HEK293 (cell line): Measurements from ENCODE around the gene SRC.

Source experiments
- CTCF ChIA-PET: fragments of 350-600 bp; formaldehyde crosslinking; extraction: SDS; loops from one replicate; lab custom pipeline; 2021; ENCODE audit warnings: antibody characterized with exemption; lab: Yijun Ruan, JAX
- POLR2A ChIA-PET: fragments of 300-600 bp; formaldehyde crosslinking; extraction: SDS; loops from one replicate; lab custom pipeline; 2020; ENCODE audit warnings: antibody characterized with exemption, inconsistent platforms; lab: Yijun Ruan, JAX
- H3K27ac ChIP-seq: fragments of 200-500 bp; sonication (Bioruptor generic); 2 replicates; pipeline ENCODE4 v1.5.1; 2014; ENCODE audit warnings: low read depth, low read length, control low read depth, inconsistent platforms; ENCODE audit errors: extremely low read depth
- H3K36me3 ChIP-seq, 2 experiments: fragments of 200-500 bp in 1 of 2; sonication (Bioruptor generic) in 1 of 2; 1 replicate in 1 of 2; 2 replicates in 1 of 2; pipeline ENCODE4 v1.5.1; 2014 to 2017; ENCODE audit warnings: inconsistent platforms in 2 of 2, low read length in 2 of 2; ENCODE audit not compliant: control insufficient read depth in 2 of 2, insufficient read depth in 1 of 2
- H3K4me1 ChIP-seq: fragments of 200-500 bp; sonication (Bioruptor generic); 2 replicates; pipeline ENCODE4 v1.5.1; 2014; ENCODE audit warnings: mild to moderate bottlenecking, low read length, inconsistent platforms; ENCODE audit not compliant: control insufficient read depth, insufficient read depth
- H3K4me3 ChIP-seq: 2 replicates; pipeline ENCODE4 v1.5.1; 2011; ENCODE audit warnings: low read depth, mild to moderate bottlenecking, control low read depth, low read length, moderate library complexity
- H3K9me3 ChIP-seq: fragments of 200-500 bp; sonication (Bioruptor generic); 2 replicates; pipeline ENCODE4 v1.5.1; 2014; ENCODE audit warnings: low read depth, low read length, inconsistent platforms; ENCODE audit not compliant: control insufficient read depth, insufficient read depth
- KLF16 ChIP-seq: fragments of 450-650 bp; formaldehyde crosslinking; IDR thresholded peaks from 2 replicates; pipeline ENCODE4 v1.5.1; 2017; ENCODE audit warnings: missing biosample characterization, missing genetic modification characterization
- MZF1 ChIP-seq: fragments of 450-650 bp; formaldehyde crosslinking; IDR thresholded peaks from 2 replicates; pipeline ENCODE4 v1.5.1; 2017; ENCODE audit warnings: missing biosample characterization, missing genetic modification characterization, borderline replicate concordance
- ZBTB8A ChIP-seq: fragments of 450-650 bp; formaldehyde crosslinking; IDR thresholded peaks from 2 replicates; pipeline ENCODE4 v1.5.1; 2016; ENCODE audit warnings: missing biosample characterization, missing genetic modification characterization
- ZFP69B ChIP-seq: fragments of 450-650 bp; formaldehyde crosslinking; IDR thresholded peaks from 2 replicates; pipeline ENCODE4 v1.5.1; 2016; ENCODE audit warnings: missing biosample characterization, missing genetic modification characterization
- ZNF211 ChIP-seq: fragments of 450-650 bp; formaldehyde crosslinking; IDR thresholded peaks from 2 replicates; pipeline ENCODE4 v1.5.1; 2016; ENCODE audit warnings: low read depth, missing biosample characterization, missing genetic modification characterization
- ZNF239 ChIP-seq: fragments of 450-650 bp; formaldehyde crosslinking; IDR thresholded peaks from 2 replicates; pipeline ENCODE4 v1.5.1; 2016; ENCODE audit warnings: missing biosample characterization, missing genetic modification characterization
- ZNF366 ChIP-seq: fragments of 450-650 bp; formaldehyde crosslinking; conservative IDR thresholded peaks from 2 replicates; pipeline ENCODE4 v1.5.1; 2016; ENCODE audit warnings: missing biosample characterization, missing genetic modification characterization
- ZNF501 ChIP-seq: fragments of 450-650 bp; formaldehyde crosslinking; IDR thresholded peaks from 2 replicates; pipeline ENCODE4 v1.5.1; 2016; ENCODE audit warnings: missing biosample characterization, missing genetic modification characterization
- ZNF549 ChIP-seq: fragments of 450-650 bp; IDR thresholded peaks from 2 replicates; pipeline ENCODE4 v1.5.1; 2018; ENCODE audit warnings: missing biosample characterization, missing genetic modification characterization, mild to moderate bottlenecking, inconsistent platforms, moderate library complexity
- ZNF596 ChIP-seq: fragments of 450-650 bp; IDR thresholded peaks from 2 replicates; pipeline ENCODE4 v1.5.0; 2018; ENCODE audit warnings: missing biosample characterization, mild to moderate bottlenecking, missing genetic modification characterization, moderate library complexity
- ZNF670 ChIP-seq: fragments of 450-650 bp; formaldehyde crosslinking; IDR thresholded peaks from 2 replicates; pipeline ENCODE4 v1.5.1; 2016; ENCODE audit warnings: missing biosample characterization, missing genetic modification characterization, low read depth
- ZNF707 ChIP-seq: fragments of 450-650 bp; formaldehyde crosslinking; IDR thresholded peaks from 2 replicates; pipeline ENCODE4 v1.5.1; 2016; ENCODE audit warnings: missing biosample characterization, missing genetic modification characterization
- ZNF785 ChIP-seq: fragments of 450-650 bp; formaldehyde crosslinking; IDR thresholded peaks from 2 replicates; pipeline ENCODE4 v1.5.1; 2016; ENCODE audit warnings: missing biosample characterization, missing genetic modification characterization
- ZNF791 ChIP-seq: fragments of 450-650 bp; formaldehyde crosslinking; IDR thresholded peaks from 2 replicates; pipeline ENCODE4 v1.5.1; 2016; ENCODE audit warnings: missing biosample characterization, missing genetic modification characterization
- TF ChIP-seq, protein P1 (sequence below): fragments of 450-650 bp; formaldehyde crosslinking; IDR thresholded peaks from 2 replicates; pipeline ENCODE4 v1.5.1; 2017; ENCODE audit warnings: missing biosample characterization, missing genetic modification characterization
- TF ChIP-seq, protein P2 (sequence below): fragments of 450-650 bp; formaldehyde crosslinking; IDR thresholded peaks from 2 replicates; pipeline ENCODE4 v1.5.1; 2016; ENCODE audit warnings: missing biosample characterization, missing genetic modification characterization
- TF ChIP-seq, protein P3 (sequence below): fragments of 450-650 bp; formaldehyde crosslinking; IDR thresholded peaks from 2 replicates; pipeline ENCODE4 v1.5.1; 2016; ENCODE audit warnings: missing biosample characterization, missing genetic modification characterization
- TF ChIP-seq, protein P4 (sequence below): fragments of 450-650 bp; formaldehyde crosslinking; IDR thresholded peaks from 2 replicates; pipeline ENCODE4 v1.5.0; 2017; ENCODE audit warnings: missing biosample characterization, missing genetic modification characterization, borderline replicate concordance

The SRC gene

GRCh38 chr20:37417617-37418467 lies 71.9 kb downstream of the SRC start:
- no peaks in the 10 kb centered on the region for H3K4me1 ChIP-seq
- no peak overlapping the region for H3K4me3 ChIP-seq
- ChIA-PET CTCF (no interaction called here), POLR2A (no interaction called here)
- no peaks in the 10 kb centered on the region for H3K9me3 ChIP-seq
- TF ChIP-seq, protein P1, sequence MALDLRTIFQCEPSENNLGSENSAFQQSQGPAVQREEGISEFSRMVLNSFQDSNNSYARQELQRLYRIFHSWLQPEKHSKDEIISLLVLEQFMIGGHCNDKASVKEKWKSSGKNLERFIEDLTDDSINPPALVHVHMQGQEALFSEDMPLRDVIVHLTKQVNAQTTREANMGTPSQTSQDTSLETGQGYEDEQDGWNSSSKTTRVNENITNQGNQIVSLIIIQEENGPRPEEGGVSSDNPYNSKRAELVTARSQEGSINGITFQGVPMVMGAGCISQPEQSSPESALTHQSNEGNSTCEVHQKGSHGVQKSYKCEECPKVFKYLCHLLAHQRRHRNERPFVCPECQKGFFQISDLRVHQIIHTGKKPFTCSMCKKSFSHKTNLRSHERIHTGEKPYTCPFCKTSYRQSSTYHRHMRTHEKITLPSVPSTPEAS (tag by site-specific recombination), result peak; percentile 85
- TF ChIP-seq MZF1 (no peak), KLF16 (no peak), ZNF501 (tag by site-specific recombination) (no peak), ZNF211 (tag by site-specific recombination) (no peak)
- TF ChIP-seq, protein P2, sequence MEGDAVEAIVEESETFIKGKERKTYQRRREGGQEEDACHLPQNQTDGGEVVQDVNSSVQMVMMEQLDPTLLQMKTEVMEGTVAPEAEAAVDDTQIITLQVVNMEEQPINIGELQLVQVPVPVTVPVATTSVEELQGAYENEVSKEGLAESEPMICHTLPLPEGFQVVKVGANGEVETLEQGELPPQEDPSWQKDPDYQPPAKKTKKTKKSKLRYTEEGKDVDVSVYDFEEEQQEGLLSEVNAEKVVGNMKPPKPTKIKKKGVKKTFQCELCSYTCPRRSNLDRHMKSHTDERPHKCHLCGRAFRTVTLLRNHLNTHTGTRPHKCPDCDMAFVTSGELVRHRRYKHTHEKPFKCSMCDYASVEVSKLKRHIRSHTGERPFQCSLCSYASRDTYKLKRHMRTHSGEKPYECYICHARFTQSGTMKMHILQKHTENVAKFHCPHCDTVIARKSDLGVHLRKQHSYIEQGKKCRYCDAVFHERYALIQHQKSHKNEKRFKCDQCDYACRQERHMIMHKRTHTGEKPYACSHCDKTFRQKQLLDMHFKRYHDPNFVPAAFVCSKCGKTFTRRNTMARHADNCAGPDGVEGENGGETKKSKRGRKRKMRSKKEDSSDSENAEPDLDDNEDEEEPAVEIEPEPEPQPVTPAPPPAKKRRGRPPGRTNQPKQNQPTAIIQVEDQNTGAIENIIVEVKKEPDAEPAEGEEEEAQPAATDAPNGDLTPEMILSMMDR (tag by site-specific recombination), result peak; percentile 31; the same call in 1 of the 2 replicates
- TF ChIP-seq, protein P3, sequence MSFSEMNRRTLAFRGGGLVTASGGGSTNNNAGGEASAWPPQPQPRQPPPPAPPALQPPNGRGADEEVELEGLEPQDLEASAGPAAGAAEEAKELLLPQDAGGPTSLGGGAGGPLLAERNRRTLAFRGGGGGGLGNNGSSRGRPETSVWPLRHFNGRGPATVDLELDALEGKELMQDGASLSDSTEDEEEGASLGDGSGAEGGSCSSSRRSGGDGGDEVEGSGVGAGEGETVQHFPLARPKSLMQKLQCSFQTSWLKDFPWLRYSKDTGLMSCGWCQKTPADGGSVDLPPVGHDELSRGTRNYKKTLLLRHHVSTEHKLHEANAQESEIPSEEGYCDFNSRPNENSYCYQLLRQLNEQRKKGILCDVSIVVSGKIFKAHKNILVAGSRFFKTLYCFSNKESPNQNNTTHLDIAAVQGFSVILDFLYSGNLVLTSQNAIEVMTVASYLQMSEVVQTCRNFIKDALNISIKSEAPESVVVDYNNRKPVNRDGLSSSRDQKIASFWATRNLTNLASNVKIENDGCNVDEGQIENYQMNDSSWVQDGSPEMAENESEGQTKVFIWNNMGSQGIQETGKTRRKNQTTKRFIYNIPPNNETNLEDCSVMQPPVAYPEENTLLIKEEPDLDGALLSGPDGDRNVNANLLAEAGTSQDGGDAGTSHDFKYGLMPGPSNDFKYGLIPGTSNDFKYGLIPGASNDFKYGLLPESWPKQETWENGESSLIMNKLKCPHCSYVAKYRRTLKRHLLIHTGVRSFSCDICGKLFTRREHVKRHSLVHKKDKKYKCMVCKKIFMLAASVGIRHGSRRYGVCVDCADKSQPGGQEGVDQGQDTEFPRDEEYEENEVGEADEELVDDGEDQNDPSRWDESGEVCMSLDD, result no peak
- H3K36me3 ChIP-seq, result no peaks in the 10 kb centered on the region
- H3K27ac ChIP-seq, result no peak overlapping the region

DNA sequence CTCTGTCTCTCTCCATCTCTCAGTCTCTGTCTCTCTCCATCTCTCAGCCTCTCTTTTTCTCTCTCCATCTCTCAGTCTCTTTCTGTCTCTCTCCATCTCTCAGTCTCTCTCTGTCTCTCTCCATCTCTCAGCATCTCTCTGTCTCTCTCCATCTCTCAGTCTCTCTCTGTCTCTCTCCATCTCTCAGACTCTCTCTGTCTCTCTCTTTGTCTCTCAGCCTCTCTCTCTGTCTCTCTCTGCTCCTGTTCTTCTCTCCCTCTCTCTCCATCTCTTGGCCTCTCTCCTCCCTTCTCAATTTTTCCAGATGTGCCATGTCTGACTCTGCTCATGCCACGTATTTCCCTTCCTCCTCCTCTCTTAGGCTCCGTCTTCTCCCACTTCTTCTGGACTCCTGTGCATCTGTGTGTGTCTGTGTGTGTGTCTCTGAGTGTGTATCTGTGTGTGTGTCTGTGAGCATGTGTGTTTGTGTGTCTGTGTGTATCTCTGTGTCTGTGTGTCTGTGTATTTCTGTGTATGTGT lies 72.7 kb downstream of the SRC start:
- POLR2A ChIA-PET, result no interaction called here
- Histone ChIP-seq H3K9me3 (no peaks in the 10 kb centered on the region), H3K4me3 (no peak overlapping the region), H3K36me3 (no peaks in the 10 kb centered on the region), H3K4me1 (no peaks in the 10 kb centered on the region), H3K27ac (no peak overlapping the region)
- CTCF ChIA-PET, result no interaction called here
- TF ChIP-seq ZBTB8A (tag by site-specific recombination) (no peak), ZNF791 (0 out of 2 replicates have a peak, but pooled peaks have one; percentile 10), ZNF596 (peak; percentile 92), ZNF707 (tag by site-specific recombination) (0 out of 2 replicates have a peak, but pooled peaks have one; percentile 7), ZNF366 (0 out of 2 replicates have a peak, but pooled peaks have one; percentile 18)

- H3K27ac ChIP-seq, result no peak overlapping the region
- ChIA-PET CTCF (no interaction called here), POLR2A (no interaction called here)
- no peaks in the 10 kb centered on the region for H3K4me1 ChIP-seq
- no peaks in the 10 kb centered on the region for H3K36me3 ChIP-seq
- no peak overlapping the region for H3K4me3 ChIP-seq
- TF ChIP-seq, protein P1 (tag by site-specific recombination), result peak; percentile 90
- TF ChIP-seq ZNF670 (tag by site-specific recombination), result 0 out of 2 replicates have a peak, but pooled peaks have one; percentile 26
- TF ChIP-seq KLF16, result 0 out of 2 replicates have a peak, but pooled peaks have one; percentile 27
- TF ChIP-seq, protein P4, sequence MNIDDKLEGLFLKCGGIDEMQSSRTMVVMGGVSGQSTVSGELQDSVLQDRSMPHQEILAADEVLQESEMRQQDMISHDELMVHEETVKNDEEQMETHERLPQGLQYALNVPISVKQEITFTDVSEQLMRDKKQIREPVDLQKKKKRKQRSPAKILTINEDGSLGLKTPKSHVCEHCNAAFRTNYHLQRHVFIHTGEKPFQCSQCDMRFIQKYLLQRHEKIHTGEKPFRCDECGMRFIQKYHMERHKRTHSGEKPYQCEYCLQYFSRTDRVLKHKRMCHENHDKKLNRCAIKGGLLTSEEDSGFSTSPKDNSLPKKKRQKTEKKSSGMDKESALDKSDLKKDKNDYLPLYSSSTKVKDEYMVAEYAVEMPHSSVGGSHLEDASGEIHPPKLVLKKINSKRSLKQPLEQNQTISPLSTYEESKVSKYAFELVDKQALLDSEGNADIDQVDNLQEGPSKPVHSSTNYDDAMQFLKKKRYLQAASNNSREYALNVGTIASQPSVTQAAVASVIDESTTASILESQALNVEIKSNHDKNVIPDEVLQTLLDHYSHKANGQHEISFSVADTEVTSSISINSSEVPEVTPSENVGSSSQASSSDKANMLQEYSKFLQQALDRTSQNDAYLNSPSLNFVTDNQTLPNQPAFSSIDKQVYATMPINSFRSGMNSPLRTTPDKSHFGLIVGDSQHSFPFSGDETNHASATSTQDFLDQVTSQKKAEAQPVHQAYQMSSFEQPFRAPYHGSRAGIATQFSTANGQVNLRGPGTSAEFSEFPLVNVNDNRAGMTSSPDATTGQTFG (tag by site-specific recombination), result 0 out of 2 replicates have a peak, but pooled peaks have one; percentile 9
- TF ChIP-seq ZNF549 (tag by site-specific recombination), result no peak
- TF ChIP-seq ZNF239 (tag by site-specific recombination), result 0 out of 2 replicates have a peak, but pooled peaks have one; percentile 35
- TF ChIP-seq ZFP69B, result no peak
- no peak for TF ChIP-seq ZNF785 (tag by site-specific recombination)
- H3K9me3 ChIP-seq, result no peaks in the 10 kb centered on the region
Measured at GRCh38 chr20:37419307-37419706, 73.4 kb downstream of the SRC start.
